Right lobe of liver (tissue), 6 donors: ENCODE measurements around the gene ATRNL1. TPM values are rescaled to one million over a fixed set of nuclear protein-coding genes. Genes with fewer than 3 reads are reported as not detected.

Experiments
- ATAC-seq, 4 donors: fragments of 200-7000 bp; cut with Tn5 transposase; one replicate each; pipeline ENCODE4 v1.9.1; 2020; ENCODE audit warnings: mild to moderate bottlenecking in 4 of 4, moderate library complexity in 4 of 4
- DNase-seq, 3 donors: peaks; one replicate each; pipeline ENCODE4 v3.0.0-alpha.2; 2020
- H3K27ac ChIP-seq, 3 donors: fragments of 200-600 bp; one replicate each; pipeline ENCODE4 v1.8.0; 2022
- H3K27me3 ChIP-seq, 2 donors: fragments of 200-600 bp; one replicate each; pipeline ENCODE4 v1.8.0; 2022
- H3K36me3 ChIP-seq, 4 donors: fragments of 200-600 bp; sonication (generic) in 1 of 4; one replicate each; pipeline versions ENCODE4 v1.5.1 to v1.8.0; 2017 to 2022; ENCODE audit warnings: control low read depth in 1 of 4
- H3K4me1 ChIP-seq, 4 donors: fragments of 200-600 bp; sonication (generic) in 1 of 4; one replicate each; pipeline versions ENCODE4 v1.5.1 to v1.8.0; 2017 to 2022; ENCODE audit warnings: control low read depth in 1 of 4
- H3K4me3 ChIP-seq, 3 donors: fragments of 200-600 bp; one replicate each; pipeline ENCODE4 v1.8.0; 2022
- H3K9me3 ChIP-seq, 4 donors: fragments of 200-600 bp; sonication (generic) in 1 of 4; one replicate each; pipeline versions ENCODE4 v1.5.1 to v1.8.0; 2017 to 2022; ENCODE audit warnings: control low read depth in 1 of 4
- CTCF ChIP-seq, 4 donors: fragments of 200-600 bp in 3 of 4; fragments of 450-650 bp in 1 of 4; IDR thresholded peaks; one replicate each; pipeline versions ENCODE4 v1.5.1 to v1.8.0; 2016 to 2022; ENCODE audit warnings: antibody characterized with exemption in 4 of 4, mild to moderate bottlenecking in 2 of 4
- POLR2A ChIP-seq: fragments of 450-650 bp; IDR thresholded peaks from one replicate; pipeline ENCODE4 v1.6.1; 2017; ENCODE audit warnings: antibody characterized with exemption, mild to moderate bottlenecking
- WGBS: methylation state at CpG from one replicate; pipeline ENCODE4 v1.1.6; 2018; ENCODE audit warnings: low coverage, low lambda C conversion rate; ENCODE audit not compliant: insufficient coverage; ENCODE audit errors: missing lambda C conversion rate; 5-methylcytosine and 5-hydroxymethylcytosine counted together
- intact Hi-C, 2 donors: fragments of 100-400 bp; cut with DNase I; formaldehyde crosslinking; loops; one replicate each; pipeline versions ENCODE4 v1.11.2 to v1.14.1; 2022
- total RNA-seq, 6 experiments: library from RNA; depleted of rRNA in 2 of 6; stranded (reverse); fragments of >200 nt in 2 of 6; fragmentation: NEBNext Ultra II Directional in 3 of 6; extraction: Animal tissue kit (Norgen Biotek cat#: 25700) in 3 of 6; gene quantifications; one replicate each; pipeline versions ENCODE4 v1.1.0 to v1.2.4, GENCODE V29; 2016 to 2023
- donor health status: DM: no; HTN: yes; CAD: no.
- donor health status: DM: no; HTN: no; CAD: no.
- donor health status: DM: no; HTN: no; CAD: no.
- donor health status: DM: no; HTN: yes; CAD: no.
- donor health status: DM: no; HTN: yes; CAD: no.

The ATRNL1 gene
- total RNA-seq, 6 experiments from 2014 or later: 0.81 to 5.3 (median 2.6) TPM

- Histone ChIP-seq H3K4me1 (no peaks in the 10 kb centered on the region), H3K27me3 (no peaks in the 10 kb centered on the region), H3K9me3 (no peaks in the 10 kb centered on the region), H3K4me3 (no peak overlapping the region), H3K36me3 (no peaks in the 10 kb centered on the region), H3K27ac (no peak overlapping the region)
- 65% methylated on average over 5 of the region's 5 CpGs for WGBS
- ATAC-seq: no peak
- intact Hi-C loops: no loop called here
- DNase-seq: no peak
- TF ChIP-seq POLR2A: no peak
- TF ChIP-seq CTCF (IDR thresholded peaks at IDR 0.05): no peak
Measured at GRCh38 chr10:115902596-115902995, 809.4 kb downstream of the ATRNL1 start.

- H3K4me3 ChIP-seq: no peak overlapping the region
- H3K36me3 ChIP-seq: no peaks in the 10 kb centered on the region
- no peak overlapping the region for H3K27ac ChIP-seq
- TF ChIP-seq CTCF (IDR thresholded peaks at IDR 0.05) (no peak), POLR2A (no peak)
- 55% methylated on average over 1 of the region's 1 CpG for WGBS
- ATAC-seq (no peak), DNase-seq (no peak)
- no peaks in the 10 kb centered on the region for H3K27me3 ChIP-seq
- intact Hi-C loops: no loop called here
- H3K9me3 ChIP-seq: no peaks in the 10 kb centered on the region
- H3K4me1 ChIP-seq: no peaks in the 10 kb centered on the region
Measured at GRCh38 chr10:115903207-115903606, 810.0 kb downstream of the ATRNL1 start.

DNA sequence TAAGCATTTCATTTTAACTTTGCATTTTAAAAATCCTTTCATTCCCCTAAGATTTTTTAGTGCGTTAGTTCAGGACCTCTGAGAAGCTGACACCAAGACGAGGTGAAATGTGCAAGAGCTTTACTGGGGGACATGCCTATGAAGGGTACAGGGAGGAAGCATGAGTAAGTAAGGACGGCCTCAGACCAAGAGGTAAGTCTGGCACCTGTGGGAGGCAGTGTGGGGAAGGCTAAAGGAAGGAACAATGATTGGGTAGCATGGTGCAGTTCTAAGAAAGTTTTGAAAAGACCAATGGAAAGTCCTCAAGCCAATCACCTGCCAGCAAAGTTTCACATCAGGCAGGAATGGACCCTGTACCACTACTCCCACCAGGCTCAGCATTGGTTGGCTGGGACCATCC, 810.7 kb downstream of the ATRNL1 start:
- intact Hi-C loops: no loop called here
- ATAC-seq: no peak
- Histone ChIP-seq H3K36me3 (no peaks in the 10 kb centered on the region), H3K4me3 (no peak overlapping the region), H3K9me3 (no peaks in the 10 kb centered on the region), H3K27ac (no peak overlapping the region), H3K4me1 (no peaks in the 10 kb centered on the region), H3K27me3 (no peaks in the 10 kb centered on the region)
- 78% methylated on average over 3 of the region's 3 CpGs for WGBS
- TF ChIP-seq POLR2A (no peak), CTCF (IDR thresholded peaks at IDR 0.05) (no peak)
- DNase-seq: no peak

- no peak for ATAC-seq
- no peak overlapping the region for H3K4me3 ChIP-seq
- H3K36me3 ChIP-seq: no peaks in the 10 kb centered on the region
- DNase-seq: no peak
- H3K27me3 ChIP-seq: no peaks in the 10 kb centered on the region
- H3K4me1 ChIP-seq: no peaks in the 10 kb centered on the region
- H3K9me3 ChIP-seq: no peaks in the 10 kb centered on the region
- TF ChIP-seq CTCF (IDR thresholded peaks at IDR 0.05): no peak
- TF ChIP-seq POLR2A: no peak
- 82% methylated on average over 4 of the region's 5 CpGs for WGBS
- intact Hi-C loops: no loop called here
- no peak overlapping the region for H3K27ac ChIP-seq
Measured at GRCh38 chr10:115909037-115909436, 815.9 kb downstream of the ATRNL1 start.
